ENCODE measurements around the gene RAMACL. TPM values are rescaled to one million over a fixed set of nuclear protein-coding genes. Genes with fewer than 3 reads are reported as not detected.

The RAMACL gene
- total and polyA plus RNA-seq, 2 donors (not counting 1 experiment from before 2014, with no cell fraction given): 2.7 TPM; not detected in 1

DNA sequence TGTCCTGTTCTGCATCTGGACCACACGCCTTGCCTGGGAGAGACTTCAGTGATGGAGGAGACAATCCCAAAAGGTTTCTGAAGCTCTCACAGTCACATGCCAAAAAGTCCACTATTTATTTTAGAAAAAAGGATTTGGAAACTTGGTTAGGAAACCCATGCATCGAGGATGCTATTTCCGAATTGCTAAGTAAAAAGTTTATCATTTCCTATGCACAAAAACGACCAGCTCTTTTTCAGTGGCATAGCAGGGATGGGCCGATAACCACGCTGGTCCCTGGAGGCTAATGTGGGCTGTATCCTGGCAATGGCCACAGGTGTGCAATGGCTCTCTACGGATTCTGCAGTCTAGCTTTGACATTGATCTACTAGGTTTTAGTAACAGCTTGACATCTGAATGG lies 33.9 kb downstream of the RAMACL start:
- H3K27ac Mint-ChIP-seq: no peak overlapping the region
- Histone ChIP-seq H3K79me2 (ENCODE audit: control insufficient read depth, insufficient read depth, low read length) (peaks cover 3% of the 10 kb centered on the region), H3K4me1 (ENCODE audit: control insufficient read depth in 2 of 2, insufficient read depth in 2 of 2, low read length in 2 of 2) (peaks cover 0 to 6% of the 10 kb centered on the region in 2 donors), H3K4me3 (ENCODE audit: control extremely low read depth in 1 of 5, extremely low read depth in 1 of 5, insufficient read depth in 1 of 5, low read depth in 2 of 5, low read length in 4 of 5) (no peak overlapping the region), H4K20me1 (ENCODE audit: control insufficient read depth, insufficient read depth, low read length, poor library complexity, severe bottlenecking) (no peaks in the 10 kb centered on the region), H3K27me3 (replicated peaks in 1 of 4; ENCODE audit: control extremely low read depth in 1 of 4, control insufficient read depth in 3 of 4, insufficient read depth in 4 of 4, low read length in 3 of 4) (no peaks in the 10 kb centered on the region), H3K36me3 (replicated peaks in 1 of 2; ENCODE audit: control extremely low read depth in 1 of 2, control insufficient read depth in 1 of 2, extremely low read depth in 1 of 2, insufficient read depth in 2 of 2, low read length in 1 of 2) (no peaks in the 10 kb centered on the region), H3K9ac (ENCODE audit: low read length) (no peak overlapping the region), H3K27ac (ENCODE audit: low read length in 2 of 2) (no peak overlapping the region), H3K4me2 (replicated peaks; ENCODE audit: low read depth, low read length, poor library complexity, severe bottlenecking) (no peak overlapping the region), H2AFZ (ENCODE audit: insufficient read depth, low read depth, low read length, poor library complexity, severe bottlenecking) (no peak overlapping the region), H3K9me3 (ENCODE audit: control extremely low read depth in 1 of 3, control insufficient read depth in 2 of 3, insufficient read depth in 1 of 3, low read length in 2 of 3) (no peaks in the 10 kb centered on the region)
- ChIA-PET POLR2A (no interaction called here), CTCF (no interaction called here)
- DNase-seq: no peak
- H3K27me3 Mint-ChIP-seq: peaks cover 17% of the 10 kb centered on the region
- H3K9me3 Mint-ChIP-seq (ENCODE audit: insufficient read depth): no peaks in the 10 kb centered on the region
- intact Hi-C loops (cut with micrococcal nuclease): no loop called here
- TF ChIP-seq, protein P1, sequence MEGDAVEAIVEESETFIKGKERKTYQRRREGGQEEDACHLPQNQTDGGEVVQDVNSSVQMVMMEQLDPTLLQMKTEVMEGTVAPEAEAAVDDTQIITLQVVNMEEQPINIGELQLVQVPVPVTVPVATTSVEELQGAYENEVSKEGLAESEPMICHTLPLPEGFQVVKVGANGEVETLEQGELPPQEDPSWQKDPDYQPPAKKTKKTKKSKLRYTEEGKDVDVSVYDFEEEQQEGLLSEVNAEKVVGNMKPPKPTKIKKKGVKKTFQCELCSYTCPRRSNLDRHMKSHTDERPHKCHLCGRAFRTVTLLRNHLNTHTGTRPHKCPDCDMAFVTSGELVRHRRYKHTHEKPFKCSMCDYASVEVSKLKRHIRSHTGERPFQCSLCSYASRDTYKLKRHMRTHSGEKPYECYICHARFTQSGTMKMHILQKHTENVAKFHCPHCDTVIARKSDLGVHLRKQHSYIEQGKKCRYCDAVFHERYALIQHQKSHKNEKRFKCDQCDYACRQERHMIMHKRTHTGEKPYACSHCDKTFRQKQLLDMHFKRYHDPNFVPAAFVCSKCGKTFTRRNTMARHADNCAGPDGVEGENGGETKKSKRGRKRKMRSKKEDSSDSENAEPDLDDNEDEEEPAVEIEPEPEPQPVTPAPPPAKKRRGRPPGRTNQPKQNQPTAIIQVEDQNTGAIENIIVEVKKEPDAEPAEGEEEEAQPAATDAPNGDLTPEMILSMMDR (IDR thresholded peaks at IDR 0.05): no peak
- TF ChIP-seq EZH2 (IDR thresholded peaks at IDR 0.05; ENCODE audit: borderline replicate concordance, insufficient read depth, low read depth, low read length, poor library complexity, severe bottlenecking): no peak
- no peak for ATAC-seq (ENCODE audit: low read depth)
- H3K4me1 Mint-ChIP-seq: peaks cover 5% of the 10 kb centered on the region
- no peak overlapping the region for H3K4me3 Mint-ChIP-seq
- WGBS (ENCODE audit: insufficient coverage): 82% methylated on average over 5 of the region's 7 CpGs

DNA sequence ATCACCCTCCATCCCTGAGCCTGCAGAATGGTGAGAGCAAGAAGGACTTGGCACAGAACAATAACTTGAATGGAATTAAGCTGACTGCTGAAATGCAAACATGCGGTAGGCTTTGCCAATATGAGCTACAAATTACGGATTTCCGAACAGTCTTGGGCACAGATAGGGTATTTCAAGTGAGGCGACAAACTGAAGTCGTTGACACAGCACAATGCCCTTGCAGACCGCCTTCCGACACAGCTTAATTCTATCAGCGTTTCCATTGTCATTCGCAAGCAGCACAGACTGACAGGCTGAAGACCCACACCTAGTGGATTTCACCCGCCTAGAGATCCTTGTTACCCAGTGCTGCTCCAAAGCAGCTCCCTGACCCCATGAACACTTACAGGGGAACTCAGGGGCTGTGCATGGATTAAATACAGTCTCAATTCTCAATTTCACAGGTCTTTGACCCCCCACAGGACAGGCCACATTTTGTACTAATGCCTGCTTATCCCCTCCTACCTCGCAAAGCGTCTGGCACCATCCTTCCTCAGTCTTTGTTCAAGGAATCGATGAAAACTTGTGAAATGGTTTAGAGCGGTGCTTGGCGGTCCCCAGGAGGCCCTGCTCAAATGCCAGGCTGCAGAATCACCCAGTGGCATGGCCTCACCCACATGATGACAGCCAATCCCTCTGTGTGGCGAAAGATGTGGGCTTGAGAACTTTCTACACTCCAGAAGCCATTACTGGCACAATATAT lies 34.6 kb downstream of the RAMACL start:
- no peaks in the 10 kb centered on the region for H3K9me3 Mint-ChIP-seq (ENCODE audit: insufficient read depth)
- intact Hi-C loops (cut with micrococcal nuclease): no loop called here
- no peaks in the 10 kb centered on the region for H3K36me3 ChIP-seq (replicated peaks in 1 of 2; ENCODE audit: control extremely low read depth in 1 of 2, control insufficient read depth in 1 of 2, extremely low read depth in 1 of 2, insufficient read depth in 2 of 2, low read length in 1 of 2)
- peaks cover 4% of the 10 kb centered on the region for H3K4me1 Mint-ChIP-seq
- no peaks in the 10 kb centered on the region for H4K20me1 ChIP-seq (ENCODE audit: control insufficient read depth, insufficient read depth, low read length, poor library complexity, severe bottlenecking)
- no peak for ATAC-seq (ENCODE audit: low read depth)
- no peak overlapping the region for H3K27ac ChIP-seq (ENCODE audit: low read length in 2 of 2)
- H3K9me3 ChIP-seq (ENCODE audit: control extremely low read depth in 1 of 3, control insufficient read depth in 2 of 3, insufficient read depth in 1 of 3, low read length in 2 of 3): no peaks in the 10 kb centered on the region
- H3K79me2 ChIP-seq (ENCODE audit: control insufficient read depth, insufficient read depth, low read length): peaks cover 3% of the 10 kb centered on the region
- peaks cover 0 to 2% of the 10 kb centered on the region in 2 donors for H3K4me1 ChIP-seq (ENCODE audit: control insufficient read depth in 2 of 2, insufficient read depth in 2 of 2, low read length in 2 of 2)
- H2AFZ ChIP-seq (ENCODE audit: insufficient read depth, low read depth, low read length, poor library complexity, severe bottlenecking): no peak overlapping the region
- no peak overlapping the region for H3K27ac Mint-ChIP-seq
- ChIA-PET CTCF (no interaction called here), POLR2A (no interaction called here)
- no peak for TF ChIP-seq EZH2 (IDR thresholded peaks at IDR 0.05; ENCODE audit: borderline replicate concordance, insufficient read depth, low read depth, low read length, poor library complexity, severe bottlenecking)
- TF ChIP-seq, protein P1 (IDR thresholded peaks at IDR 0.05): no peak
- no peak overlapping the region for H3K4me3 Mint-ChIP-seq
- WGBS (ENCODE audit: insufficient coverage): 97% methylated on average over 14 of the region's 16 CpGs
- peaks cover 12% of the 10 kb centered on the region for H3K27me3 Mint-ChIP-seq
- H3K4me2 ChIP-seq (replicated peaks; ENCODE audit: low read depth, low read length, poor library complexity, severe bottlenecking): no peak overlapping the region
- no peaks in the 10 kb centered on the region for H3K27me3 ChIP-seq (replicated peaks in 1 of 4; ENCODE audit: control extremely low read depth in 1 of 4, control insufficient read depth in 3 of 4, insufficient read depth in 4 of 4, low read length in 3 of 4)
- no peak overlapping the region for H3K4me3 ChIP-seq (ENCODE audit: control extremely low read depth in 1 of 5, extremely low read depth in 1 of 5, insufficient read depth in 1 of 5, low read depth in 2 of 5, low read length in 4 of 5)
- no peak for DNase-seq
- no peak overlapping the region for H3K9ac ChIP-seq (ENCODE audit: low read length)
